HT-29 (cell line): ENCODE results near the gene MTA3. TPM values are rescaled to one million over a fixed set of nuclear protein-coding genes. Genes with fewer than 3 reads are reported as not detected.

Experiments used
- DNase-seq: peaks from one replicate; pipeline ENCODE4 v3.0.0-alpha.2; 2015; ENCODE audit warnings: low spot score
- small RNA-seq: library from RNA; depleted of rRNA; stranded (forward); fragments of <200 nt; gene quantifications from one replicate; pipeline ENCODE3, GENCODE V24; 2014
- total RNA-seq: library from RNA; depleted of rRNA; stranded (reverse); fragments of >200 nt; shearing (Covaris generic); gene quantifications from 2 replicates; pipeline ENCODE4 v1.2.3, GENCODE V29; 2014; rRNA removed

MTA3 gene
- total RNA-seq, 1 experiment from 2014 or later, result 18.4 TPM

- DNase-seq, result no peak
These were observed 232.9 kb downstream of the MTA3 start for GRCh38 chr2:42801381-42801780.

- DNase-seq, result no peak
These were observed 233.7 kb downstream of the MTA3 start for GRCh38 chr2:42802150-42802549.

GRCh38 chr2:42804338-42804737 is 235.9 kb downstream of the MTA3 start:
- no peak for DNase-seq

GRCh38 chr2:42804891-42805290 is 236.5 kb downstream of the MTA3 start:
- no peak for DNase-seq

Small RNA genes lying within 50 kb of the gene (small RNA-seq; reads per million reads assigned to genes)
- gene AC074375.1 (not detected), gene RNU6-137P (not detected)

Other genes with a start within 250 kb of the MTA3 start
- gene COX7A2L, start 207.4 kb upstream of the MTA3 start, total RNA-seq, result 89.7 and 93.1 TPM in 2 replicates
- 0.10 and 0.81 TPM in 2 replicates for gene KCNG3, start 74.7 kb upstream of the MTA3 start, total RNA-seq
- gene OXER1, start 195.5 kb downstream of the MTA3 start, total RNA-seq, result not detected in 2 replicates
- gene HAAO, start 224.0 kb downstream of the MTA3 start, total RNA-seq, result not detected in 2 replicates